Calu3 (cell line): Measurements from ENCODE around the gene SPRN. TPM values are rescaled to one million over a fixed set of nuclear protein-coding genes. Genes with fewer than 3 reads are reported as not detected.

ENCODE experiments used
- BruUV-seq: library from RNA; stranded (reverse); fragments of 400-500 nt; replicated peaks from 2 replicates; lab custom pipeline; 2021; lab: Mats Ljungman, UMichigan
- CTCF ChIA-PET: fragments of 300-600 bp; sonication (Branson Sonifier 250); formaldehyde crosslinking; loops from one replicate; lab custom pipeline; 2022; ENCODE audit warnings: antibody characterized with exemption; lab: Charles Lee
- DNase-seq: peaks from one replicate; pipeline ENCODE4 v3.0.0; 2022
- H3K27ac Mint-ChIP-seq: one replicate; pipeline ENCODE4 v1.8.0; 2022; ENCODE audit warnings: mixed read lengths; ENCODE audit not compliant: unreplicated experiment
- H3K27me3 Mint-ChIP-seq: one replicate; pipeline ENCODE4 v1.8.0; 2022; ENCODE audit warnings: mixed read lengths; ENCODE audit not compliant: unreplicated experiment
- H3K36me3 Mint-ChIP-seq: one replicate; pipeline ENCODE4 v1.8.0; 2022; ENCODE audit warnings: mild to moderate bottlenecking, moderate library complexity, mixed read lengths; ENCODE audit not compliant: insufficient read depth, unreplicated experiment
- H3K4me1 Mint-ChIP-seq: one replicate; pipeline ENCODE4 v1.8.0; 2022; ENCODE audit warnings: mild to moderate bottlenecking, low read depth, mixed read lengths; ENCODE audit not compliant: unreplicated experiment
- H3K4me3 Mint-ChIP-seq: one replicate; pipeline ENCODE4 v1.8.0; 2022; ENCODE audit warnings: mild to moderate bottlenecking, low read depth, moderate library complexity, mixed read lengths; ENCODE audit not compliant: unreplicated experiment
- H3K9me3 Mint-ChIP-seq: one replicate; pipeline ENCODE4 v1.8.0; 2022; ENCODE audit warnings: low read depth, mixed read lengths; ENCODE audit not compliant: unreplicated experiment
- intact Hi-C: fragments of 100-400 bp; cut with micrococcal nuclease; formaldehyde crosslinking; loops from one replicate; pipeline ENCODE4 v1.10.0; 2022; ENCODE audit not compliant: unreplicated experiment
- total RNA-seq: library from RNA; stranded (reverse); gene quantifications from 2 replicates; pipeline ENCODE4 v1.2.3, GENCODE V29; 2022
- TF ChIP-seq, protein P1 (sequence below): fragments of 200-600 bp; IDR thresholded peaks from one replicate; pipeline ENCODE4 v1.8.0; 2022; ENCODE audit warnings: antibody characterized with exemption; ENCODE audit not compliant: unreplicated experiment

SPRN gene
- total RNA-seq, 1 experiment from 2014 or later = not detected

DNA sequence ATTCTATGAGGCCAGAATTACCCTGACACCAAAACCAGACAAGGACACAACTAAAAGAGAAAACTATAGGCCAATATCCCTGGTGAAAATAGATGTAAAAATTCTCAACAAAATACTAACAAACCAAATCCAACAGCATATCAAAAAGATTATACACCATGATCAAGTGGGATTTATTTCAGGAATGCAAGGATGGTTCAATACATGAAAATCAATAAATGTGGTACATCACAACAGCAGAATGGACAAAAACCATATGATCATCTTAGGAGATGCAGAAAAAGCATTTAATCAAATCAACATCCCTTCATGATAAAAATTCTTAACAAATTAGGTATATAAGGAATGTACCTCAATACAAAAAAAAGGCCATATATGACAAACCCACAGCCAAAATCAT, 23.7 kb upstream of the SPRN start:
- no peaks in the 10 kb centered on the region for H3K27me3 Mint-ChIP-seq
- DNase-seq = no peak
- no TSS peak for BruUV-seq
- no peak overlapping the region for H3K4me3 Mint-ChIP-seq
- peaks cover 15% of the 10 kb centered on the region for H3K36me3 Mint-ChIP-seq
- intact Hi-C loops = no loop called here
- no peaks in the 10 kb centered on the region for H3K4me1 Mint-ChIP-seq
- peaks cover 10% of the 10 kb centered on the region for H3K9me3 Mint-ChIP-seq
- CTCF ChIA-PET = no interaction called here
- TF ChIP-seq, protein P1, sequence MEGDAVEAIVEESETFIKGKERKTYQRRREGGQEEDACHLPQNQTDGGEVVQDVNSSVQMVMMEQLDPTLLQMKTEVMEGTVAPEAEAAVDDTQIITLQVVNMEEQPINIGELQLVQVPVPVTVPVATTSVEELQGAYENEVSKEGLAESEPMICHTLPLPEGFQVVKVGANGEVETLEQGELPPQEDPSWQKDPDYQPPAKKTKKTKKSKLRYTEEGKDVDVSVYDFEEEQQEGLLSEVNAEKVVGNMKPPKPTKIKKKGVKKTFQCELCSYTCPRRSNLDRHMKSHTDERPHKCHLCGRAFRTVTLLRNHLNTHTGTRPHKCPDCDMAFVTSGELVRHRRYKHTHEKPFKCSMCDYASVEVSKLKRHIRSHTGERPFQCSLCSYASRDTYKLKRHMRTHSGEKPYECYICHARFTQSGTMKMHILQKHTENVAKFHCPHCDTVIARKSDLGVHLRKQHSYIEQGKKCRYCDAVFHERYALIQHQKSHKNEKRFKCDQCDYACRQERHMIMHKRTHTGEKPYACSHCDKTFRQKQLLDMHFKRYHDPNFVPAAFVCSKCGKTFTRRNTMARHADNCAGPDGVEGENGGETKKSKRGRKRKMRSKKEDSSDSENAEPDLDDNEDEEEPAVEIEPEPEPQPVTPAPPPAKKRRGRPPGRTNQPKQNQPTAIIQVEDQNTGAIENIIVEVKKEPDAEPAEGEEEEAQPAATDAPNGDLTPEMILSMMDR = no peak
- no peak overlapping the region for H3K27ac Mint-ChIP-seq

DNA sequence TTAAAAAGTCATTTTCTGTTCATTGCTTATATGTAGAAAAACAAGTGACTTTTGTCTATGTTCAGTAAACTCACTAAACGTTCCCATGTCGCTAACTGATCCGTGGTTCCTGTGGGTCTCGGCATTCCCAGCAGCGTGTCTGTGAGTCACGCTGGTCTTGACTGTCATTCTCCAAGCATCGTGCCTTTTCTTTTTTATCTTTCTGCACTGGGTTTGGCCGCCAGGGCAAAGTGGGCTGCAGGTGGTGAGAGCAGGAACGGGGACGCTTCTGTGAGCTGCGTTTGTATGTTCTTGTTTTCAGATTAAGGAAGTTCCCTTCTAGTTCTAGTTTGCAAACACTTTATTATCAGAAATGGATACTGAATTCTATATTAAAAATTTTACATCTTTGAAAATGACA, 22.6 kb upstream of the SPRN start:
- intact Hi-C loops = no loop called here
- Mint-ChIP-seq H3K36me3 (peaks cover 15% of the 10 kb centered on the region), H3K4me3 (no peak overlapping the region), H3K27me3 (no peaks in the 10 kb centered on the region), H3K9me3 (peaks cover 10% of the 10 kb centered on the region), H3K4me1 (no peaks in the 10 kb centered on the region), H3K27ac (no peak overlapping the region)
- no TSS peak for BruUV-seq
- DNase-seq = no peak
- TF ChIP-seq, protein P1 = no peak
- CTCF ChIA-PET = no interaction called here

DNA sequence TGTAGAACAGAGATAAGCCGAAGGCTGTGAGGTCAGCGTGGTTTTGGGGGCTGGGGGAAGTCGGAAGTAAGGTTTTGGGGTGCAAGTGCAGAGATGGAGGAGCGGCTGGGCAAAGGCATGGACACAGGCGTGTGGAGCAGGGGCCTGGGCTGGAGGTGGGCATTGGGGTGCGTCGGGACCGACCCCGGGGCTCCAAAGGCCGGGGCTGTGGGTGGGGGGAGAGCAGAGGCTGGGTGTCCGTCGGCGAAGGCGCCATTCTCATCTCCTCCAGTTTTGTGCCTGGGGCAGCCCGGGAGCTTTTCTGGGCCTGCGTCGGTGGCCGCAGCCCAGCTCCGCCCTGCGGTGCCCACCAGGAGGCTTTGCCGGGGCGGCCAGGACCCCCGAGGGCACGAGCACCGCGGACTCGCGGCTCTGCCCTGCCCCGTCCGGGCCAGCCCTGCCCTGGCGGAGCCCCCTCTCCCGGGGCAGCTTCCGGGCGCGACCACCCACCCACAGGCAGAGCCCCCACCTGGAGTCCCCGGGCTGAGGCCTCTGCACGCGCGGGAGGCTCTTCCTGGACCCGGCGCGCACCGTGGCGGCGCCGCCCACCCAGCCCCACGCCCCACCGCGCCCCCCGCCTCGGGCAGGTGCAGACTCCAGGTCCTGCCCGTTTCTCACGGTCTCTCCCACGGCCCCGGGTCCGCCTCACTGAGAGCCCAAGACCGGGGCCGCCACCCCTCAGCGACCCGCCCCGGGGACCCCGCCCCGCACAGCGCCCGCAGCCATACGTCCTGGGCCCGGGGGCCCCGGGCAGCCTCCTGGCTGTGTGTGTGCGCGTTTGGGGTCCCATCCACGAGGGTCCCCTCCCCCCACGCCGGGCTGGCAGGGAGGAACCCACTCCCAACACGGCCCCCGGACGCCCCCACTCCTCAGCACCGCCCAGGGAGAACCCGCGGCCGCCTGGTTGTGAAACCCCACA, 21.6 kb upstream of the SPRN start:
- BruUV-seq = no TSS peak
- Mint-ChIP-seq H3K4me1 (no peaks in the 10 kb centered on the region), H3K27ac (no peak overlapping the region), H3K27me3 (no peaks in the 10 kb centered on the region), H3K9me3 (peaks cover 10% of the 10 kb centered on the region), H3K4me3 (no peak overlapping the region), H3K36me3 (peaks cover 15% of the 10 kb centered on the region)
- CTCF ChIA-PET = no interaction called here
- DNase-seq = no peak
- TF ChIP-seq, protein P1 = no peak
- intact Hi-C loops = no loop called here

DNA sequence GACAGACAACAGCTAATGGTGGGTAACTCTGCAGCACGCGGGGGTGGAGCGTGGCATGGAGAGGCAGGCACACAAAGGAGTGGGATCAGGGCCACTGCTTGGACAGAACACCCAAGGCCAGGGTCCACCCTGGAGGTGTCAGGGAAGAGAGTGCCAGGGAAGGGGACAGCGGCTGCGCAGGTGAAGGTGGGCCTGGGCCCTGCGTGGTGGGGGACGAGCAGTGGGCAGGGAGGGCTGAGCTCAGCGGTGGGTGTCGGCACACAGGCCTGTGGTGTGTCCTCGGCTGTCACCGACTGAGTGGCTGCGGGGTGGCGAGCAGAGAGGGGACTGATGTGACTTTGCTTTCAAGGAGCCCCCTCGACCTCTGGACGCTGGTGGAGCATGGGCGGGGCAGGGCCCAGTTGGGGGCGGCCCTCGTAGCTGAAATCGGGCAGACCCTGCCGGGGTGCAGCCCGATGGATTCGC, 20.9 kb upstream of the SPRN start:
- no TSS peak for BruUV-seq
- no peak for DNase-seq
- Mint-ChIP-seq H3K27me3 (no peaks in the 10 kb centered on the region), H3K4me3 (no peak overlapping the region), H3K9me3 (peaks cover 10% of the 10 kb centered on the region), H3K4me1 (no peaks in the 10 kb centered on the region), H3K27ac (no peak overlapping the region), H3K36me3 (peaks cover 15% of the 10 kb centered on the region)
- CTCF ChIA-PET = no interaction called here
- intact Hi-C loops = no loop called here
- TF ChIP-seq, protein P1 = no peak
